Neuron (in vitro differentiated cells): ENCODE results near the gene ZDHHC14.
"Not testable (repeated sequence)": the region's sequence is repeated elsewhere in the genome, so short reads cannot be mapped to it uniquely, and the experiment has no call there.

Experiments used
- H2AFZ ChIP-seq: one replicate; pipeline ENCODE4 v1.6.1; 2013; ENCODE audit warnings: low read depth, mild to moderate bottlenecking, inconsistent platforms, low read length, moderate library complexity
- H3K27me3 ChIP-seq: one replicate; pipeline ENCODE4 v1.6.1; 2013; ENCODE audit warnings: low read length; ENCODE audit not compliant: insufficient read depth
- H3K36me3 ChIP-seq: one replicate; pipeline ENCODE4 v1.6.1; 2013; ENCODE audit warnings: low read length; ENCODE audit not compliant: insufficient read depth
- H3K4me1 ChIP-seq: one replicate; pipeline ENCODE4 v1.6.1; 2013; ENCODE audit warnings: low read length; ENCODE audit not compliant: insufficient read depth
- H3K4me3 ChIP-seq: 2 replicates; pipeline ENCODE4 v1.5.1; 2013; ENCODE audit warnings: mild to moderate bottlenecking, low read length, moderate library complexity
- H3K9me3 ChIP-seq: one replicate; pipeline ENCODE4 v1.6.1; 2013; ENCODE audit warnings: low read length

ZDHHC14 gene

DNA sequence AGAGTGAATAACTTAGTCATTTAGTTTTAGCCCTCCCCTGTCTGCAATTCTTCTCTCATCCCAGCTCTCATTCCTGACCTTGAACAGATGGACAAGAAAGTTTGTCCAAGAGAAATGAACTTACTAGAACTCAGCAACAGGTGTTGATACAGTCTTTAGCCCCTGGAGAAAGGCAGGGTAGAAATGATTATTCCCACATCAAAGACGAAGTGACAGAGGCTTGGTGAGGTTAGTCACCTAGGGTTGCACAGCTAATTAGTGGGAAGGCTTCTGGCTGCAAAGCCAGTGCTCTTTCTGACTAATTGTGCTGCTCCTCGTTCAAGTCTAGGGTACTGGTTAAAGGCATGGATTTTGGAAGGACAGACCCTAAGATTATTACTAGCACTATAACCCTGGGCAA lies 4.5 kb downstream of the ZDHHC14 start:
- H3K4me1 ChIP-seq: peaks cover 7% of the 10 kb centered on the region
- H3K9me3 ChIP-seq: no peaks in the 10 kb centered on the region
- no peak overlapping the region for H2AFZ ChIP-seq
- H3K27me3 ChIP-seq: no peaks in the 10 kb centered on the region
- H3K4me3 ChIP-seq: no peak overlapping the region
- H3K36me3 ChIP-seq: no peaks in the 10 kb centered on the region

DNA sequence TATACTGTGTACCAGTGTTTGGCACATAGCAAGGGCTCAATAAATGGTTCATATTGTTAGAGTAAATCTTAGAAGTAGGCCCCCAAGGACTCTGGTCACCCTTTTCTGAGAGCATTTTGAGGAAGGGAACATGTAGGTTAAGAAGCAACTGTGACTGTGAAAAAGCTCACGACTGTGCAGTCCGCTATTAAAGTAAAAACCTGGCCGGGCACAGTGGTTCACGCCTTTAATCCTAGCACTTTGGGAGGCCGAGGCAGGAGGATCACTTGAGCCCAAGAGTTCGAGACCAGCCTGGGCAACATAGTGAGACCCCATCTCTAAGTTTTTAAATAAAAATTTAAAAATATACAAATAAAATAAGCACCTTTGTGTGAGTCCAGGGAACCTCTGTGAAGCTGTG lies 5.0 kb downstream of the ZDHHC14 start:
- no peaks in the 10 kb centered on the region for H3K36me3 ChIP-seq
- no peak overlapping the region for H2AFZ ChIP-seq
- H3K27me3 ChIP-seq: no peaks in the 10 kb centered on the region
- H3K4me3 ChIP-seq: no peak overlapping the region
- H3K4me1 ChIP-seq: peaks cover 7% of the 10 kb centered on the region
- no peaks in the 10 kb centered on the region for H3K9me3 ChIP-seq

DNA sequence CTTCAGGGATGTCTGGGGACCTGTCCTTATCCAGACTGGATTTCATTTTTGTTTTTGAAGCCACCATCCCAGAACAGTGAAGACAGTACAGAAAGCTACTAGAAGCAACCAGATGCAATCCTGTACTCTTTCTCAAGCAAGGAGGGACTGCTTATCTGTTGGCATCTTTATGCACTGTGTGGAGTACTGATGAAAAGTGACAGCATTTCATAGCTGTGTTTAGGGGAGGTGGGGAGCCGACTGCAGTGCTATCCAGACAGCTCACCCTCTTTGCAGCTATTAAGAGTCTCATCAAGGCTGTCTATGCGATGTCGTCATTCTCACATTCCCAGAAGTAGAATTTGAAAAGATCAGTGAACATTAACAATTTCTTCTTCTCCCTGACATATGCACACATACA lies 5.5 kb downstream of the ZDHHC14 start:
- Histone ChIP-seq H3K36me3 (no peaks in the 10 kb centered on the region), H3K4me3 (no peak overlapping the region), H3K4me1 (peaks cover 7% of the 10 kb centered on the region), H2AFZ (no peak overlapping the region), H3K9me3 (no peaks in the 10 kb centered on the region), H3K27me3 (no peaks in the 10 kb centered on the region)

DNA sequence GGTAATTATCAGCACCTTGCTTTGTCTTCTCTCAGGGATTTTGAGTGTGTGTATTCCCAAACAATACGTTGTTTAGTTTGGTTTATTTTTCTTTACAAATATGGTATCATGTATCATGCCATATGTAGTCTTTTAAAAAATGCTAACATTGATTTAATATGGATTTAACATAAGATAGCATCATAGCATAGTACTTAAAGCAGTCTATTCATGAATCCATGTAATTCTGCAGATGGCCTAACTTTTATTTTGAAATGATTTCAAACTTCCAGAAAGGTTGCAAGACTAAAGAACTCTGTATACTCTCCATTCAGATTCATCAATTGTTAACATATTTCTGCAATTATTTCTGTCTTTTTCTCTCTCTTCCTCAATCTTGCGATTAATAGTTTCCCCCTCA lies 7.9 kb downstream of the ZDHHC14 start:
- Histone ChIP-seq H3K27me3 (no peaks in the 10 kb centered on the region), H3K9me3 (peaks cover 2% of the 10 kb centered on the region), H3K36me3 (no peaks in the 10 kb centered on the region), H2AFZ (no peak overlapping the region), H3K4me1 (no peaks in the 10 kb centered on the region), H3K4me3 (no peak overlapping the region)

DNA sequence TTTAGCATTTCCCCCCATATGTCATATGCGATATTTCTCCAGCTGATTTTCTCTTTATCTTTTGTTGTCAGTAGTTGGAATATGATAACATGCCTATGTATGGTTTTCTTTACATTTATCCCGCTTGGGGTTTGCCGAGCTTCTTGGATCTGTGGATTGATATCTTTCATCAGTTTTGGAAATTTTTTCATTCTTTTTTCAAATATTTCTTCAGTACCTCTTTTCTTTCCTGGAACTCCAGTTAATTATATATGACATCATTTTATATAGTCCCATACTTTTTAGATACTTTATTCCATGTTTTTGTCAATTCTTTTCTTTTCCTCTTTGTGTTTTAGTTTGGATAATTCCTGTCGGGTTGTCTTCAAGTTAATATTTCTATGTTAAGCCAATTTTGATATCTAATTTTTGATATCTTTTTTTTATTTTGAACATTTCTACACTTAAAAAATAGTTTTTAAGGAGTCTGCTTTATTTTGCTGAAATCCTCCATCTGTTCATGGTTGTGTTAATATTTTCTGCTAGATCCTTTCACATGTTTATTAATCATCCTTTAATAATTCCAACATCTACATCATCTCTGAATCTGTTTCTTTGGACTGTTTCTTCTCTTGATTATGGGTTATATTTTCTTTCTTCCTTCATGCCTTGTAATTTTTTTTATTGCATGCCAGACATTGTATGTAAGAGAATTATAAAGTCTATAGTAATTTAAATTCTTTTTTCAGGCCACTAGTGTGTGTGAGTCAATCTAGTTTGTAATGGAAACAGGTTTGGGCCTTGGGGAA lies 9.5 kb downstream of the ZDHHC14 start:
- Histone ChIP-seq H3K4me1 (no peaks in the 10 kb centered on the region), H3K36me3 (no peaks in the 10 kb centered on the region)

DNA sequence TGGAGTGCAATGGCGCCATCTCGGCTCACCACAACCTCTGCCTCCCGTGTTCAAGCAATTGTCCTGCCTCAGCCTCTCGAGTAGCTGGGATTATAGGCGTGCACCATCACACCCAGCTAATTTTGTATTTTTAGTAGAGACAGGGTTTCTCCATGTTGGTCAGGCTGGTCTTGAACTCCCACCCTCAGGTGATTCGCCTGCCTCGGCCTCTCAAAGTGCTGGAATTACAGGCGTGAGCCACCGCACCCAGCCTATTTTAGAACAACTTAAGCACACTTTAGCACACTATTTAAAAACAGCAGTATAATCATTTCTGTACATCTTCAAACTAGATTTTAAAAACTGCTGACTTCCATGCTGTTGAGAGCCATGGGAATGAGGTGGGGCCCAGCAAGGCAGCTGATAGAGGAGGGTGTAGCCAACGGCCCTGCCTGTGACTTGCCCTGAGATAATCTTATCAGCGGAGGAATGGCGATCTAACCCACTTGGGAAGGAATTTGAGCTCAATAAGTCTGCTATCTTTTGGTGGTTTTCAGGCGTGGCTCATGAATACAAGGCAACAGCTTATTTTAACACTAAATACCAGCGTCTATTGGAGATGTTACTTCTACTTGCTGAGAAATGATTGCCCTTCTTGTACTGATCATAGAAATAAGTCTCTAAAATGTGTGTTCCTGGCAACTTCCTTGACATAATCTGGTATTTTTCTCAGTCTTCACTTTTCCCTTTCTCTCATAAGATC lies 12.1 kb downstream of the ZDHHC14 start:
- no peaks in the 10 kb centered on the region for H3K27me3 ChIP-seq
- no peaks in the 10 kb centered on the region for H3K36me3 ChIP-seq
- H3K9me3 ChIP-seq: peaks cover 2% of the 10 kb centered on the region
- H3K4me3 ChIP-seq: no peak overlapping the region
- no peaks in the 10 kb centered on the region for H3K4me1 ChIP-seq
- no peak overlapping the region for H2AFZ ChIP-seq

More for the DNA sequence above, 9.5 kb downstream of the ZDHHC14 start:
- Histone ChIP-seq H3K9me3 (peaks cover 2% of the 10 kb centered on the region), H3K27me3 (no peaks in the 10 kb centered on the region), H3K4me3 (no peak overlapping the region), H2AFZ (no peak overlapping the region)

DNA sequence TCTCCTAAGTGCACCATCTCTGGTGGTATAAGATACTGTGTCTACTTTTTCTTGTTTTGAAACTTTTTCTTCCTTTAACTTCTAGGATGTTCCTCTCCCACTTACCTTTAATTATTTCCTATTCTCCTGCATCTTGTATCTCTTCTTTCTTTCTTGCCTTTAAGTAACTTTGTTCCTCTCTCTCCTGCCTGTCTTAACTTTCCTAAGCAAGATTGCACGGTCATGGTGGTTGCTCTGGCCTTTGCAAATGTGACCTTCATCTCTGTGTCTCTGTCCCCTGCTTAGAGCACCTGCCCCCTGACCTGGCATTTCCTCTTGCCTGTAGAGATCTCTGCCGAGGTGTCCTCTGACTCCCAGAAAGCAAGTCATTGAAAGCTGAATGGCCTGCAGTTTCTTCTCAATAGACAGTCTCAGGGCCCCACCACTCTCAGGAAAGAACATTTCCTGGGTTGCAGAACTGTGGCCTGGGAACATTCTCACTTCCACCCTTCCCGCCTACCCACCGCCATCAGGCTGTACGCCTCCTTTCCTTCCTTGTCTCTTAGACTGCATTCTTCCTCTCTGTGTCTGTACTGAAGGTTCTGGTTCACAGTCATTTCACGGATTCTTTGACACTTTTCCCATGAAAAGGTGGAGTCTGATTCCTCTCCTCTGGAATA lies 12.8 kb downstream of the ZDHHC14 start:
- no peaks in the 10 kb centered on the region for H3K4me1 ChIP-seq
- no peak overlapping the region for H2AFZ ChIP-seq
- peaks cover 2% of the 10 kb centered on the region for H3K9me3 ChIP-seq
- no peaks in the 10 kb centered on the region for H3K36me3 ChIP-seq
- H3K4me3 ChIP-seq: no peak overlapping the region
- H3K27me3 ChIP-seq: no peaks in the 10 kb centered on the region

DNA sequence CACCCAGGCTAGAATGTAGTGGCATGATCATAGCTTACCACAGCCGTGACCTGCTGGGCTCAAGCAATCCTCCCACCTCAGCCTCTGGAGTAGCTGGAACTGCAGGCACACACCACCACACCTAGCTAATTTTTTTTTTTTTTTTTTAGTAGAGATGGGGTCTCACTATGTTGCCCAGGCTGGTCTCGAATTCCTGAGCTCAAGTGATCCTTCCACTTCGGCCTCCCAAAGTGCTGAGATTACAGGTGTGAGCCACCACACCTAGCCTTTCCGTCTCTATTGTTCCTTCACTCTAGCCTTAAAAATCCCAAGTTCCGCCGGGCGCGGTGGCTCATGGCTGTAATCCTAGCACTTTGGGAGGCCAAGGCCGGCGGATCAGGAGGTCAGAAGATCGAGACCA lies 14.2 kb downstream of the ZDHHC14 start:
- not testable (repeated sequence) for H2AFZ ChIP-seq, H3K36me3 ChIP-seq, H3K4me1 ChIP-seq, H3K27me3 ChIP-seq, H3K4me3 ChIP-seq, H3K9me3 ChIP-seq

DNA sequence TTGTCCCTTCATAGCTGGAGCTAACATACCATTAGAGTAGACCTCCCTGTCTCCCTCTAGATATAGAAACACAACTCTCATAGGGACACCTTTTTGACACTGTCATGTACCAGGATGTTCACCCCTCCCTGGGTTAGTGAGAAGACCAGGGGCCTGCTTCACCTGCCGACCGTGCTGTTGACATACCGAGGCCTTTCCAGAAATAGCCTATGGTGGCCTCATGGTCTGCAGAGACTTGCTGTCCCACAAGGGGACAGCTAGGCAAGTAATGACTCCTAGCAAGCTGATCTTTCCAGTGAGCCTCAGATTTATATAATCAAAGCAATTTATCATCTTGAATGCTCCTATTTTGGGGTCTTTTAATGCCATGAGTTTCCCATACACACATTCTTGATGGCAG lies 15.0 kb downstream of the ZDHHC14 start:
- H3K4me3 ChIP-seq: no peak overlapping the region
- no peak overlapping the region for H2AFZ ChIP-seq
- H3K9me3 ChIP-seq: peaks cover 2% of the 10 kb centered on the region
- no peaks in the 10 kb centered on the region for H3K27me3 ChIP-seq
- H3K4me1 ChIP-seq: no peaks in the 10 kb centered on the region
- H3K36me3 ChIP-seq: no peaks in the 10 kb centered on the region

DNA sequence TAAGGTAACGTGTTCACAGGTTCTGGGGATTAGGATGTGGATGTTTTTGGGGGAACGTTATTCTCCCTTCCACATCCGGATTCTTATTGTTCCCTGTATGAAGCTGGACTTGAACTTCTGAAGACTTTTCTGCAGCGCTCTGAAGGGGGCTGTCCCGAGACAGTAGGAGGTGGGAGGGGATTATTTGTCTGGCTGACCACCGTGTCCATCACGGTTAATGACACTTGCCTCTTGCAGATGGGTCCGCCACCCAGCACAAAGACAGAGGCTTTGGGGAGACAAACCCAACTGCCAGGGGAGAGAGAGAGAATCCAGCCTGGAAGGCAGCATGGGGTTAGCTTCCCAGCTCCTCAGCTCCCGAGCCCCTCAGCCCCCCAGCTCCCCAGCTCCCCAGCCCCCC lies 16.7 kb downstream of the ZDHHC14 start:
- Histone ChIP-seq H3K4me3 (no peak overlapping the region), H3K36me3 (no peaks in the 10 kb centered on the region), H3K27me3 (no peaks in the 10 kb centered on the region), H2AFZ (no peak overlapping the region), H3K9me3 (no peaks in the 10 kb centered on the region), H3K4me1 (no peaks in the 10 kb centered on the region)

DNA sequence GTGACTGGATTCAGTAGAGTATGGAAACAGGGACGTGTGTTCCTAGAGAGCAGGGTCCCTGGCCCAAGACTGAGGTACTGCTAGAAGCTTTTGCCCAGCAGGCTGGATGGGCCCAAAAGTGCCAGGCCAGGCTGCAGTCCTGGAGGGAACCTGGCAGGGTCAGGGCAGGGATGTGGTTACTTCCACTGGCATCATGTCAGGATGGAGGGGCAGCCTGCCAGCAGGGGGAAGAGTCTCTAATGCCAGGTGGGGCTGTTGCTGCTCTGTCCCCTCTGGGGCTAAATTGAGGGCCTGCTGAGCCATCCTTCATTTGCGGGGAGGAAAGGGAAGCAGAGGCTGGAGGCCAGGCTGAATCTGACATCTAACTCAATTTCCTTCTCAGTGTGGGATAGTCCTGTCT lies 17.2 kb downstream of the ZDHHC14 start:
- Histone ChIP-seq H3K27me3 (no peaks in the 10 kb centered on the region), H3K4me3 (no peak overlapping the region), H3K4me1 (no peaks in the 10 kb centered on the region), H2AFZ (no peak overlapping the region), H3K9me3 (no peaks in the 10 kb centered on the region), H3K36me3 (no peaks in the 10 kb centered on the region)

DNA sequence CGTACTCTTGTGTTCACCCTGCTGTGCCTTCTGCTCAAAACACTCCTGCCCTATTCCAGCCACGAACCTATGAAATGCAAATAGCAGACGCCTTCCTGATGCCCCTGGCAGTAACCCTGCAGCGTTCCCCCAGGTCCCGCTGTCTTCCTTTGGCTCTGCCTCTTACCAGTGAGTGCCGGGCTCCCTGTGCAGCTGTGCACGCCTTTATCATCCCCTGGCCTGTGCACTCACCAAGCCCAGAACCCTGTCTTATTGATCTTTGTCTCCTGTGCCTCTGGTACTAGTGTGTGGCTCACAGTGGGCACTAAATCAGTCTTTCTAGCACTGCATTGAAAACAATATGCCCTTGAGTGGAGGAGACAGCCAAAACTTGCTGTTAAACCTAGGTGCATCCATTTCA lies 19.7 kb downstream of the ZDHHC14 start:
- Histone ChIP-seq H3K36me3 (no peaks in the 10 kb centered on the region), H3K9me3 (no peaks in the 10 kb centered on the region), H3K4me1 (no peaks in the 10 kb centered on the region), H3K4me3 (no peak overlapping the region), H3K27me3 (no peaks in the 10 kb centered on the region), H2AFZ (no peak overlapping the region)

DNA sequence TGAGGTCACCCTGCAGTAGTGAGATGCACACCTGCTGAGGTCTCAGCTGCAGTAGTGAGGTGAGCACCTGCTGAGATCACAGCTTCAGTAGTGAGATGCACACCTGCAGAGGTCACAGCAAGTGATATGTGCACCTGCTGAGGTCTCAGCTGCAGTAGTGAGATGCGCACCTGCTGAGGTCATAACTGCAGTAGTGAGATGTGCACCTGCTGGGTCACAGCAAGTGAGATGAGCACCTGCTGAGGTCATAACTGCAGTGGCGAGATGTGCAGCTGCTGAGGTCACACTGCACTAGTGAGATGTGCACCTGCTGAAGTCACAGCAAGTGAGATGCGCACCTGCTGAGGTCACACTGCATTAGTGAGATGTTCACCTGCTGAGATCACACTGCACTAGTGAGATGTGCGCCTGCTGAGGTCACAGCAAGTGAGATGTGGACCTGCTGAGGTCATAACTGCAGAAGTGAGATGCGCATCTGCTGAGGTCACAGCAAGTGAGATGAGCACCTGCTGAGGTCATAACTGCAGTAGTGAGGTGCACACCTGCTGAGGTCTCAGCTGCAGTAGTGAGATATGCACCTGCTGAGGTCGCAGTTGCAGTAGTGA lies 20.8 kb downstream of the ZDHHC14 start:
- no peaks in the 10 kb centered on the region for H3K27me3 ChIP-seq
- H3K4me1 ChIP-seq: no peaks in the 10 kb centered on the region
- H3K4me3 ChIP-seq: no peak overlapping the region

More for the DNA sequence above, 20.8 kb downstream of the ZDHHC14 start:
- Histone ChIP-seq H2AFZ (no peak overlapping the region), H3K9me3 (no peaks in the 10 kb centered on the region), H3K36me3 (no peaks in the 10 kb centered on the region)
